HepG2 (cell line): ENCODE data around the gene MT1A. TPM values are rescaled to one million over a fixed set of nuclear protein-coding genes. Genes with fewer than 3 reads are reported as not detected.

Experiments
- ATAC-seq: fragments of 200-7000 bp; cut with Tn5 transposase; 3 replicates; pipeline ENCODE4 v1.9.1; 2020; ENCODE audit warnings: mild to moderate bottlenecking, moderate library complexity
- BruUV-seq: library from RNA; stranded (reverse); fragments of 400-500 nt; replicated peaks from 2 replicates; lab custom pipeline; 2021; lab: Mats Ljungman, UMichigan
- CTCF ChIA-PET: fragments of 300-600 bp; formaldehyde crosslinking; extraction: SDS; loops from one replicate; lab custom pipeline; 2021; ENCODE audit warnings: low total read pairs, inconsistent platforms, low intra/inter-chr PET ratio; lab: Yijun Ruan, JAX
- POLR2A ChIA-PET: fragments of 350-600 bp; sonication (Branson Sonifier 250); formaldehyde crosslinking; loops from one replicate; lab custom pipeline; 2020; ENCODE audit warnings: antibody characterized with exemption, inconsistent platforms; lab: Yijun Ruan, JAX
- DNase-seq: peaks from one replicate; pipeline ENCODE4 v3.0.0-alpha.2; 2015; ENCODE audit warnings: low spot score
- FAIRE-seq: peaks from 3 replicates; lab custom pipeline; 2011; peaks lifted over from hg19 to GRCh38; lab: Jason Lieb, UNC
- H2AFZ ChIP-seq: one replicate; pipeline ENCODE4 v1.6.1; 2011; ENCODE audit warnings: low read length, inconsistent platforms
- H3K27ac ChIP-seq: fragments of 300-600 bp; 3 replicates; pipeline ENCODE4 v1.8.0; 2011; ENCODE audit warnings: mixed run types, mild to moderate bottlenecking, mixed read lengths, low read length, inconsistent platforms; ENCODE audit not compliant: insufficient read depth; ENCODE audit errors: extremely low read length
- H3K27me3 ChIP-seq, 2 experiments: fragments of 200-600 bp in 1 of 2; 2 replicates in 1 of 2; 3 replicates in 1 of 2; pipeline versions ENCODE4 v1.6.0 to v1.8.0; 2011; ENCODE audit warnings: low read length in 2 of 2, mild to moderate bottlenecking in 2 of 2, moderate library complexity in 2 of 2, inconsistent platforms in 1 of 2; ENCODE audit not compliant: insufficient read depth in 2 of 2, control insufficient read depth in 1 of 2
- H3K36me3 ChIP-seq, 2 experiments: fragments of 200-600 bp in 1 of 2; replicated peaks in 1 of 2; 2 replicates in 1 of 2; 3 replicates in 1 of 2; pipeline versions ENCODE4 v1.5.1 to v1.8.0; 2011; ENCODE audit warnings: low read length in 2 of 2, inconsistent platforms in 1 of 2; ENCODE audit not compliant: insufficient read depth in 2 of 2, control insufficient read depth in 1 of 2
- H3K4me1 ChIP-seq: 2 replicates; pipeline ENCODE4 v1.5.1; 2012; ENCODE audit warnings: low read length, inconsistent platforms; ENCODE audit not compliant: insufficient read depth
- H3K4me2 ChIP-seq: 2 replicates; pipeline ENCODE4 v1.6.0; 2011; ENCODE audit warnings: low read depth, low read length, inconsistent platforms
- H3K4me3 ChIP-seq, 3 experiments: fragments of 200-600 bp in 1 of 3; sonication (generic), shearing (Covaris generic) in 1 of 3; replicated peaks in 1 of 3; 2 replicates each; pipeline ENCODE4 v1.5.1; 2011 to 2016; ENCODE audit warnings: low read length in 3 of 3, inconsistent platforms in 2 of 3, low read depth in 2 of 3, mild to moderate bottlenecking in 2 of 3, control low read depth in 1 of 3, mixed read lengths in 1 of 3; ENCODE audit not compliant: insufficient read depth in 1 of 3
- H3K79me2 ChIP-seq: one replicate; pipeline ENCODE4 v1.6.1; 2011; ENCODE audit warnings: low read length, inconsistent platforms; ENCODE audit not compliant: insufficient read depth
- H3K9ac ChIP-seq: 2 replicates; pipeline ENCODE4 v1.6.0; 2011; ENCODE audit warnings: mild to moderate bottlenecking, low read depth, low read length, inconsistent platforms; ENCODE audit not compliant: insufficient read depth
- H3K9me3 ChIP-seq: 2 replicates; pipeline ENCODE4 v1.5.1; 2012; ENCODE audit warnings: mild to moderate bottlenecking, low read length
- H4K20me1 ChIP-seq: 2 replicates; pipeline ENCODE4 v1.6.0; 2011; ENCODE audit warnings: inconsistent platforms, mild to moderate bottlenecking, low read length, moderate library complexity; ENCODE audit not compliant: insufficient read depth
- EHMT2 ChIP-seq: fragments of 200-600 bp; sonication (generic); IDR thresholded peaks from 2 replicates; pipeline ENCODE4 v1.7.0; 2017; ENCODE audit warnings: antibody characterized with exemption, low read depth, low read length, borderline replicate concordance
- HDAC6 ChIP-seq: fragments of 200-600 bp; sonication (generic); IDR thresholded peaks from 2 replicates; pipeline ENCODE4 v1.7.0; 2017; ENCODE audit warnings: mild to moderate bottlenecking, antibody characterized with exemption, low read length, low read depth
- HNF4A ChIP-seq: sonication (generic); formaldehyde crosslinking; IDR thresholded peaks from 2 replicates; pipeline ENCODE4 v1.4.0; 2020; ENCODE audit warnings: missing genetic modification reagents
- NFYC ChIP-seq: IDR thresholded peaks from 2 replicates; pipeline ENCODE4 v1.6.1; 2016; ENCODE audit warnings: missing genetic modification reagents, missing compliant biosample characterization
- NR0B2 ChIP-seq: sonication (generic); formaldehyde crosslinking; IDR thresholded peaks from 2 replicates; pipeline ENCODE4 v1.4.0; 2020; ENCODE audit warnings: mild to moderate bottlenecking, missing genetic modification reagents
- ZMAT3 ChIP-seq: sonication (generic); formaldehyde crosslinking; conservative IDR thresholded peaks from 2 replicates; pipeline ENCODE4 v1.7.0; 2021; ENCODE audit warnings: missing genetic modification reagents
- WGBS: methylation state at CpG from one replicate; pipeline ENCODE4 v1.1.6; 2017; ENCODE audit warnings: low lambda C conversion rate; 5-methylcytosine and 5-hydroxymethylcytosine counted together
- in situ Hi-C: cut with HindIII; loops from 2 replicates; pipeline ENCODE4 v1.10.0; 2017; ENCODE audit warnings: low pct_unique_long_range_greater_than_20kb; ENCODE audit not compliant: extremely low pct_ligation_motif_present
- intact Hi-C: fragments of 100-400 bp; cut with micrococcal nuclease; formaldehyde crosslinking; loops from one replicate; pipeline ENCODE4 v1.10.0; 2022; ENCODE audit not compliant: unreplicated experiment
- polyA plus RNA-seq, 8 experiments: library from polyadenylated mRNA; depleted of rRNA in 3 of 8; stranded (reverse) in 7 of 8; unstranded in 1 of 8; fragments of >200 nt; fragmentation: Illumina TruSeq in 4 of 8; extraction: Trizol in 4 of 8; gene quantifications; 2 replicates each; pipeline versions ENCODE4 v1.2.1 to v1.2.3, GENCODE V29; 2011 to 2016; ENCODE audit warnings: low read depth in 4 of 8, missing spikeins in 1 of 8, mixed read lengths in 1 of 8; ENCODE audit not compliant: insufficient read depth in 1 of 8
- total RNA-seq, 5 experiments: library from RNA; depleted of rRNA; stranded (reverse); fragments of >200 nt; fragmentation: Illumina TruSeq; extraction: Trizol; gene quantifications; 2 replicates each; pipeline ENCODE4 v1.2.3, GENCODE V29; 2016; ENCODE audit warnings: low read depth in 1 of 5
- TF ChIP-seq, protein P1 (sequence below): sonication (generic); formaldehyde crosslinking; conservative IDR thresholded peaks from 2 replicates; pipeline ENCODE4 v1.4.0; 2020; ENCODE audit warnings: missing genetic modification reagents

The MT1A gene
- total and polyA plus RNA-seq, 2 of the 13 experiments (the other 11 are each of a cell fraction or from before 2014, with no cell fraction given): 8.3 to 10.4 TPM

DNA sequence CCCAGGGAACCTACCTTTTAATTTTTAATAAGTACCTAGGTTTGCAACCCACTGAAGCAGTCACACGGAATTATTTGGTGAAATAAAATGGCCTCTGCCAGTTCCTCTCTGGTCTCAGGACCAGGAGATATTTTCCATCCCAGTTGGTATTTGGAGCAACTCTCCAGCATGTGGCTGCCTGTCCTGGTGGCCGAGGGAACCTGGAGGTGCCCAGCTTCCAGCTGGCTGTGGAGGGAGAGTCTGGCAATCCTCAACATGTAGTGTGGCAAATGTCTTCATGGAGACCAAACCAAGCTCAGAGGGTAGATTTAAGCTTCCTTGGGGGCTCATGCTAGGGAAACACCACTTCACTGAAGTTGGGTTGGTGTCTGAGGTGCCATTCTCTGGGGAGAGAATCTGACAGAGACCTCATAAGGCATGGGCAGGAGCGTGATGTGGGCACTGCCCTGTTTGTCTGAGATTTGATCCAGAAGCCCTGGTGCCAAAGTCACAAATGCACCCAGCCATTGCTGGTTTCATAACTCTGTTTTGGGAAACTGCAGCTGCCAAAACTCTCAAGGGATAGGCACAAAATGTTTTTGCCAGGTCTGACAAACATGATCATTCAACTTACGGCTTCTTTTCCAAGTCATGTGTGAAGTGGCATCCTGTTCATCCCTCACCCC, 46.6 kb downstream of the MT1A start:
- CTCF ChIA-PET: no interaction called here
- H4K20me1 ChIP-seq: no peaks in the 10 kb centered on the region
- no peak for ATAC-seq
- in situ Hi-C loops (no loop called here), intact Hi-C loops (no loop called here)
- DNase-seq: no peak
- BruUV-seq: no TSS peak
- TF ChIP-seq NR0B2 (CRISPR knock-in tag) (no peak), EHMT2 (no peak), HNF4A (no peak)
- TF ChIP-seq, protein P1, sequence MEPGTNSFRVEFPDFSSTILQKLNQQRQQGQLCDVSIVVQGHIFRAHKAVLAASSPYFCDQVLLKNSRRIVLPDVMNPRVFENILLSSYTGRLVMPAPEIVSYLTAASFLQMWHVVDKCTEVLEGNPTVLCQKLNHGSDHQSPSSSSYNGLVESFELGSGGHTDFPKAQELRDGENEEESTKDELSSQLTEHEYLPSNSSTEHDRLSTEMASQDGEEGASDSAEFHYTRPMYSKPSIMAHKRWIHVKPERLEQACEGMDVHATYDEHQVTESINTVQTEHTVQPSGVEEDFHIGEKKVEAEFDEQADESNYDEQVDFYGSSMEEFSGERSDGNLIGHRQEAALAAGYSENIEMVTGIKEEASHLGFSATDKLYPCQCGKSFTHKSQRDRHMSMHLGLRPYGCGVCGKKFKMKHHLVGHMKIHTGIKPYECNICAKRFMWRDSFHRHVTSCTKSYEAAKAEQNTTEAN: no peak
- H3K27ac ChIP-seq: no peak overlapping the region
- peaks cover 51% of the 10 kb centered on the region for H3K4me1 ChIP-seq
- no peak for FAIRE-seq
- peaks cover 0 to 6% of the 10 kb centered on the region in 2 experiments; a peak in 1 of 5 replicates for H3K27me3 ChIP-seq
- no peak overlapping the region for H3K9ac ChIP-seq
- H2AFZ ChIP-seq: no peak overlapping the region
- H3K79me2 ChIP-seq: no peaks in the 10 kb centered on the region
- POLR2A ChIA-PET: interaction anchor here (1.3 kb wide), 1 partner anchor 28 kb away, joined by 3 read pairs; the partner anchor contains the start of gene MT1F
- 82% methylated on average over 4 of the region's 4 CpGs for WGBS
- peaks cover 10% of the 10 kb centered on the region for H3K9me3 ChIP-seq
- H3K4me2 ChIP-seq: no peak overlapping the region
- no peaks in the 10 kb centered on the region for H3K36me3 ChIP-seq
- H3K4me3 ChIP-seq: no peak overlapping the region

DNA sequence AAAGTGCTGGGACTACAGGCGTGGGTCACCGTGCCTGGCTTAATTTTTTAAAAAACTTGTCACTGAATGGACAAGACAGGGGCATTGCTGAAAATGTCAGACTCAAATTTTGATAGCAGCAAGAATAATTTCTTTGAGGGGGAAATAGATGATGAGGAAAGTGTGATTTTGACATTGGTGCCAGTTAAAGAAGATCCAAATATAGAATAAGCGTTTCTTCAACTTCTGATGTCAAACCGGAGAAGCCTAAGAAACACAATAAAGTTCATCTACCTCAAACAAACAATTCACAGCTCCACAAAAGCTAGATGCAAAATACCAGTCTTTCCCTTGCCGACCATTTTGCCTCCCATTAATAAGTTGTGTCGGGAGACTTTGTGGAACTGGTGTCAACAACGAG, 48.3 kb downstream of the MT1A start:
- in situ Hi-C loops: no loop called here
- H3K4me3 ChIP-seq: no peak overlapping the region
- TF ChIP-seq ZMAT3 (CRISPR knock-in tag) (no peak), NFYC (CRISPR knock-in tag) (no peak), HDAC6 (no peak)
- H3K4me1 ChIP-seq: peaks cover 39% of the 10 kb centered on the region
- H3K36me3 ChIP-seq: no peaks in the 10 kb centered on the region
- intact Hi-C loops: no loop called here
- 75% methylated on average over 7 of the region's 7 CpGs for whole genome bisulfite sequencing
- no peaks in the 10 kb centered on the region; a peak in 1 of 5 replicates for H3K27me3 ChIP-seq
- no peaks in the 10 kb centered on the region for H3K79me2 ChIP-seq
- ChIA-PET CTCF (no interaction called here), POLR2A (no interaction called here)
- no TSS peak for BruUV-seq
- H3K9me3 ChIP-seq: peaks cover 10% of the 10 kb centered on the region
- H3K4me2 ChIP-seq: no peak overlapping the region
- ATAC-seq (no peak), FAIRE-seq (no peak), DNase-seq (no peak)
- no peak overlapping the region for H2AFZ ChIP-seq
- H3K27ac ChIP-seq: no peak overlapping the region
- no peak overlapping the region for H3K9ac ChIP-seq
- H4K20me1 ChIP-seq: no peaks in the 10 kb centered on the region
